Testis (tissue), 2 donors: ENCODE measurements around the gene TRAPPC10.

Source experiments
- POLR2A ChIP-seq: fragments of 450-650 bp; IDR thresholded peaks from one replicate; pipeline ENCODE4 v1.6.1; 2017; ENCODE audit warnings: antibody characterized with exemption, mild to moderate bottlenecking, moderate library complexity
- TF ChIP-seq, protein P1 (sequence below), 3 experiments: fragments of 450-650 bp in 2 of 3; fragments of 200-600 bp in 1 of 3; sonication (generic) in 1 of 3; IDR thresholded peaks; one replicate each; pipeline ENCODE4 v1.5.1; 2016 to 2019; ENCODE audit warnings: antibody characterized with exemption in 3 of 3, mild to moderate bottlenecking in 2 of 3, moderate library complexity in 1 of 3

DNA sequence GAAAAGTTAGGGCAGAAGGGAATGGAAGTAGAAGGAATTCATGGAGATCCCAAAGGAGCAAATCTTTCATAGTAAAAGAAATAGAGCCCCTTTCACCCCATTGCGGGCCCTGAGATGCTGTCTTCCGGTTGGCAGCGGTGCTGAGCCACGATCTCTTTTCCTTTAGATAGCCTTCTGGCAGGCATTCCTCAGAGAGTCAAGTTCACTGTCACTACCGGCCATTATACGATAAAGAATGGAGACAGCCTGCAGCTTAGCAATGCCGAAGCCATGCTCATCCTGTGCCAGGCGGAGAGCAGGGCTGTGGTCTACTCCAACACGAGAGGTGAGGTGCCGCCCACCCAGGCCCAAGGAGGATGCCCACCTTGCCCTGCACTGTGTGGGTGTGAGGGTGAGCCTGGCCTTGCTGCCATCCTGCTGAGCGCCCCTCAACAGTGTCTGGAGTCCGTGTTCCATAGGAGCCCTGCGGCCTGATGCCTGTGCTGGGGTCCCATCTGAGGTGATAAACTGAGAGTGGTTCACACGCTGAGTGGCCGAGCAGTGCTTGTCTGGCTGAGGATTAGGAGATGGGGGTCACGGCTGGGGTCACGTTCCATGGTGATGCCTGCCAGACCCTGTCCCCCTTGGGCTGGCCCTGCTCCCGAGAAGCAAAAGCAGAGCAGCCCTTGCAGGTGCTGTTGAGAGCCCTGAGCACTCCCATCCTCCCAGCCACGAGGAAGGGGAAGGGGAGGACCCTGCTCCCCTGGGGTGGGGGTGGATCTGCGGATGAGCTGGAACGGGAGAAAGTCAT is 74.7 kb downstream of the TRAPPC10 start:
- TF ChIP-seq, protein P1, sequence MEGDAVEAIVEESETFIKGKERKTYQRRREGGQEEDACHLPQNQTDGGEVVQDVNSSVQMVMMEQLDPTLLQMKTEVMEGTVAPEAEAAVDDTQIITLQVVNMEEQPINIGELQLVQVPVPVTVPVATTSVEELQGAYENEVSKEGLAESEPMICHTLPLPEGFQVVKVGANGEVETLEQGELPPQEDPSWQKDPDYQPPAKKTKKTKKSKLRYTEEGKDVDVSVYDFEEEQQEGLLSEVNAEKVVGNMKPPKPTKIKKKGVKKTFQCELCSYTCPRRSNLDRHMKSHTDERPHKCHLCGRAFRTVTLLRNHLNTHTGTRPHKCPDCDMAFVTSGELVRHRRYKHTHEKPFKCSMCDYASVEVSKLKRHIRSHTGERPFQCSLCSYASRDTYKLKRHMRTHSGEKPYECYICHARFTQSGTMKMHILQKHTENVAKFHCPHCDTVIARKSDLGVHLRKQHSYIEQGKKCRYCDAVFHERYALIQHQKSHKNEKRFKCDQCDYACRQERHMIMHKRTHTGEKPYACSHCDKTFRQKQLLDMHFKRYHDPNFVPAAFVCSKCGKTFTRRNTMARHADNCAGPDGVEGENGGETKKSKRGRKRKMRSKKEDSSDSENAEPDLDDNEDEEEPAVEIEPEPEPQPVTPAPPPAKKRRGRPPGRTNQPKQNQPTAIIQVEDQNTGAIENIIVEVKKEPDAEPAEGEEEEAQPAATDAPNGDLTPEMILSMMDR (IDR thresholded peaks at IDR 0.05) = no peak
- no peak for TF ChIP-seq POLR2A
